Fibroblast of lung (primary cell): ENCODE measurements around the gene CHODL. TPM values are rescaled to one million over a fixed set of nuclear protein-coding genes. Genes with fewer than 3 reads are reported as not detected.

Experiments
- DNase-seq, 2 donors: peaks; one replicate each; pipeline versions ENCODE4 v3.0.0 to v3.0.0-alpha.2; 2010; ENCODE audit warnings: low read depth in 2 of 2
- H2AFZ ChIP-seq: 2 replicates; pipeline ENCODE4 v1.5.1; 2012; ENCODE audit warnings: low read length, control low read depth, inconsistent platforms
- H3K27ac ChIP-seq: 2 replicates; pipeline ENCODE4 v1.5.1; 2011; ENCODE audit warnings: low read length, control low read depth; ENCODE audit not compliant: insufficient read depth
- H3K27me3 ChIP-seq: 2 replicates; pipeline ENCODE4 v1.5.1; 2011; ENCODE audit warnings: mild to moderate bottlenecking, low read length; ENCODE audit not compliant: control insufficient read depth, insufficient read depth
- H3K36me3 ChIP-seq: 2 replicates; pipeline ENCODE4 v1.5.1; 2011; ENCODE audit warnings: low read length; ENCODE audit not compliant: control insufficient read depth, insufficient read depth
- H3K4me1 ChIP-seq: 2 replicates; pipeline ENCODE4 v1.5.1; 2011; ENCODE audit warnings: low read length; ENCODE audit not compliant: control insufficient read depth, insufficient read depth; ENCODE audit errors: extremely low read depth
- H3K4me2 ChIP-seq: 2 replicates; pipeline ENCODE4 v1.5.1; 2011; ENCODE audit warnings: low read length, control low read depth; ENCODE audit not compliant: insufficient read depth; ENCODE audit errors: extremely low read depth
- H3K4me3 ChIP-seq, 4 experiments: fragments of 200-600 bp in 1 of 4; sonication (generic) in 1 of 4; replicated peaks in 1 of 4; 2 replicates each; pipeline ENCODE4 v1.5.1; 2011 to 2016; ENCODE audit warnings: low read length in 4 of 4, low read depth in 3 of 4, mild to moderate bottlenecking in 3 of 4, control low read depth in 2 of 4, inconsistent platforms in 1 of 4, mixed read lengths in 1 of 4; ENCODE audit not compliant: insufficient read depth in 1 of 4; ENCODE audit errors: control extremely low read depth in 1 of 4
- H3K79me2 ChIP-seq: 2 replicates; pipeline ENCODE4 v1.5.1; 2012; ENCODE audit warnings: mild to moderate bottlenecking, low read length, inconsistent platforms; ENCODE audit not compliant: control insufficient read depth, insufficient read depth
- H3K9ac ChIP-seq: 2 replicates; pipeline ENCODE4 v1.5.1; 2011; ENCODE audit warnings: mild to moderate bottlenecking, low read length, control low read depth; ENCODE audit not compliant: insufficient read depth
- H3K9me3 ChIP-seq: 2 replicates; pipeline ENCODE4 v1.5.1; 2012; ENCODE audit warnings: low read depth, low read length; ENCODE audit not compliant: control insufficient read depth, insufficient read depth
- H4K20me1 ChIP-seq: 2 replicates; pipeline ENCODE4 v1.5.1; 2011; ENCODE audit warnings: low read length; ENCODE audit not compliant: control insufficient read depth, insufficient read depth; ENCODE audit errors: extremely low read depth
- CTCF ChIP-seq, 2 donors: IDR thresholded peaks in 1 of 2; conservative IDR thresholded peaks in 1 of 2; 1 replicate in 1 of 2; 2 replicates in 1 of 2; pipeline ENCODE4 v1.5.1; 2011 to 2012; ENCODE audit warnings: low read length in 2 of 2, control low read depth in 1 of 2, inconsistent platforms in 1 of 2, low read depth in 1 of 2, mild to moderate bottlenecking in 1 of 2
- EZH2 ChIP-seq: IDR thresholded peaks from 2 replicates; pipeline ENCODE4 v1.5.1; 2012; ENCODE audit warnings: low read length, control low read depth, mild to moderate bottlenecking; ENCODE audit errors: missing control alignments
- polyA plus RNA-seq, 2 donors: library from polyadenylated mRNA; depleted of rRNA in 1 of 2; stranded (reverse) in 1 of 2; unstranded in 1 of 2; fragments of >200 nt; gene quantifications; 2 replicates each; pipeline ENCODE4 v1.2.1, GENCODE V29; 2011 to 2012; ENCODE audit warnings: missing spikeins in 1 of 2
- total RNA-seq: library from RNA; depleted of rRNA; stranded (reverse); fragments of >200 nt; gene quantifications from 2 replicates; pipeline ENCODE4 v1.2.1, GENCODE V29; 2014

The CHODL gene
- total and polyA plus RNA-seq, 2 donors (not counting 1 experiment from before 2014, with no cell fraction given): 0.05 to 0.17 TPM

- Histone ChIP-seq H3K27me3 (no peaks in the 10 kb centered on the region), H2AFZ (no peak overlapping the region), H3K4me3 (no peak overlapping the region), H3K4me2 (no peak overlapping the region), H3K36me3 (no peaks in the 10 kb centered on the region), H3K4me1 (no peaks in the 10 kb centered on the region), H3K79me2 (no peaks in the 10 kb centered on the region), H4K20me1 (no peaks in the 10 kb centered on the region), H3K27ac (no peak overlapping the region), H3K9me3 (no peaks in the 10 kb centered on the region), H3K9ac (no peak overlapping the region)
- no peak for DNase-seq
- TF ChIP-seq CTCF (conservative IDR thresholded peaks at IDR 0.05 in 1 of 2, IDR thresholded peaks at IDR 0.05 in 1 of 2; ENCODE audit: low read depth in 1 of 2, low read length in 2 of 2): no peak
- no peak for TF ChIP-seq EZH2
Observed at GRCh38 chr21:18275781-18276180, 31.1 kb downstream of the CHODL start.

GRCh38 chr21:18285379-18285778, 40.7 kb downstream of the CHODL start:
- no peak for DNase-seq
- no peaks in the 10 kb centered on the region for H3K79me2 ChIP-seq
- H3K27ac ChIP-seq: no peak overlapping the region
- no peak overlapping the region for H3K9ac ChIP-seq
- H3K4me1 ChIP-seq: no peaks in the 10 kb centered on the region
- H4K20me1 ChIP-seq: no peaks in the 10 kb centered on the region
- TF ChIP-seq EZH2: no peak
- no peak for TF ChIP-seq CTCF (conservative IDR thresholded peaks at IDR 0.05 in 1 of 2, IDR thresholded peaks at IDR 0.05 in 1 of 2; ENCODE audit: low read depth in 1 of 2, low read length in 2 of 2)
- no peak overlapping the region for H3K4me3 ChIP-seq
- H3K36me3 ChIP-seq: no peaks in the 10 kb centered on the region
- no peaks in the 10 kb centered on the region for H3K9me3 ChIP-seq
- H3K4me2 ChIP-seq: no peak overlapping the region
- H3K27me3 ChIP-seq: no peaks in the 10 kb centered on the region
- H2AFZ ChIP-seq: no peak overlapping the region

- Histone ChIP-seq H3K79me2 (no peaks in the 10 kb centered on the region), H3K9ac (no peak overlapping the region), H3K4me3 (no peak overlapping the region), H3K27ac (no peak overlapping the region), H3K9me3 (no peaks in the 10 kb centered on the region), H3K27me3 (no peaks in the 10 kb centered on the region), H3K36me3 (no peaks in the 10 kb centered on the region), H4K20me1 (no peaks in the 10 kb centered on the region), H3K4me1 (no peaks in the 10 kb centered on the region), H2AFZ (no peak overlapping the region), H3K4me2 (no peak overlapping the region)
- TF ChIP-seq EZH2: no peak
- no peak for TF ChIP-seq CTCF (conservative IDR thresholded peaks at IDR 0.05 in 1 of 2, IDR thresholded peaks at IDR 0.05 in 1 of 2; ENCODE audit: low read depth in 1 of 2, low read length in 2 of 2)
- DNase-seq: no peak
Observed at GRCh38 chr21:18289876-18290275, 45.2 kb downstream of the CHODL start.
